Activated CD8-positive, alpha-beta memory T cell treated with anti-CD3 and anti-CD28 coated beads for 36 hours (primary cell): Measurements from ENCODE around the gene KCNQ1OT1. TPM values are rescaled to one million over a fixed set of nuclear protein-coding genes. Genes with fewer than 3 reads are reported as not detected.

Experiments
- CTCF ChIA-PET: fragments of 350-600 bp; sonication (Branson Sonifier 250); formaldehyde crosslinking; loops from one replicate; lab custom pipeline; 2021; ENCODE audit warnings: antibody characterized with exemption; lab: Charles Lee
- POLR2A ChIA-PET: fragments of 350-600 bp; sonication (Branson Sonifier 250); formaldehyde crosslinking; loops from one replicate; lab custom pipeline; 2021; ENCODE audit warnings: antibody characterized with exemption; lab: Charles Lee
- total RNA-seq, 2 experiments: library from RNA; stranded (reverse); gene quantifications; one replicate each; pipeline ENCODE4 v1.2.3, GENCODE V29; 2021

KCNQ1OT1 gene
- total RNA-seq, 2 experiments from 2014 or later, result 0.21 TPM

DNA sequence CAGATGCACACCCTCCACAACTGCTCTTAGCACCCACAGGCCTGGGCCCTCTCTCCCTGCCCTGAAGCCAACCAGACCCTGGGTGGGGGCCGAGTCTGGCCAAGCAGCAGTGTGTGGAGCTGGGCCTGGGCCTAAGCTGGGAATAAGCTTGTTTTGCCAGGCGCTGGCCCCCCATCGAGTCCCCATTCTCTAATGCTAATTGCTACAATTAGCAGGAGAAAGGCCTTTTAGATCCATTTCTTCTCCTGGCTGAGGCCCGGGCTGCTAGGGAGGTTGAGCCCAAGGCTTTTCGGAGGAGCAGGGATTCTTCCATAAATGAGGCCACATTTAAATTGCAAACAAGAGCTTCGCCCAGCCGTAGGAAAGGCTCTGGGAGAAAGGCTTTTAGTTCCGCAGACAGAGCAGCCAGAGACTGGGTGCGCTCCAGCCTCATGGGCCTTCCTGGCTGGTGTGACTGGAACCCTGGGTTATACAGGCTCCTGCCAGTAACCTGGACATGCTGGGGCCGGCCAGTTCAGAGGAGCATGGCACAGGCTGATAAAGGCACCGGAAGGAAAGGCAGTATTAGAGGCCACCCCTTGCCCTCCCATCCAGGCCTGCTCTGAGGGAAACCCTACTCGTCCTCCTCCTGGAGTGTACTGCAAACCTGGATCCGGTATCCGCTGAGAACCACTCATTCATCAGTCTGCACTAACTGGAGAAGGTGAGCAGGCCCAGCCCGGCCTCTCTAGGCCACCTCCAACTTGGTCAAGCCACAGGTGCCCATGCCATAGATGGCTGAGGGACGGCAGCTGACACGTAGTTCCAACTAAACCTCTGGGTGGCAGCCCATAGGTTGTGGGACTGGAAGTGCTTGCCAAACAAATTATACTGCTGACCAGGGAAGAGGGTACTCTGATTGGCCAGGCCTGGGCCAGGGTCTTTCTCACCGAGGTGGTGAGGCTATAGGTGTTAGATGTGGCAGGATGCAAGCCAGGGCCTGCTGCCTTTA, 6.2 kb downstream of the KCNQ1OT1 start:
- CTCF ChIA-PET, result interaction anchor here (1.2 kb wide), 1 partner anchor 162 kb away, joined by 3 read pairs; no protein-coding TSS in a partner anchor

DNA sequence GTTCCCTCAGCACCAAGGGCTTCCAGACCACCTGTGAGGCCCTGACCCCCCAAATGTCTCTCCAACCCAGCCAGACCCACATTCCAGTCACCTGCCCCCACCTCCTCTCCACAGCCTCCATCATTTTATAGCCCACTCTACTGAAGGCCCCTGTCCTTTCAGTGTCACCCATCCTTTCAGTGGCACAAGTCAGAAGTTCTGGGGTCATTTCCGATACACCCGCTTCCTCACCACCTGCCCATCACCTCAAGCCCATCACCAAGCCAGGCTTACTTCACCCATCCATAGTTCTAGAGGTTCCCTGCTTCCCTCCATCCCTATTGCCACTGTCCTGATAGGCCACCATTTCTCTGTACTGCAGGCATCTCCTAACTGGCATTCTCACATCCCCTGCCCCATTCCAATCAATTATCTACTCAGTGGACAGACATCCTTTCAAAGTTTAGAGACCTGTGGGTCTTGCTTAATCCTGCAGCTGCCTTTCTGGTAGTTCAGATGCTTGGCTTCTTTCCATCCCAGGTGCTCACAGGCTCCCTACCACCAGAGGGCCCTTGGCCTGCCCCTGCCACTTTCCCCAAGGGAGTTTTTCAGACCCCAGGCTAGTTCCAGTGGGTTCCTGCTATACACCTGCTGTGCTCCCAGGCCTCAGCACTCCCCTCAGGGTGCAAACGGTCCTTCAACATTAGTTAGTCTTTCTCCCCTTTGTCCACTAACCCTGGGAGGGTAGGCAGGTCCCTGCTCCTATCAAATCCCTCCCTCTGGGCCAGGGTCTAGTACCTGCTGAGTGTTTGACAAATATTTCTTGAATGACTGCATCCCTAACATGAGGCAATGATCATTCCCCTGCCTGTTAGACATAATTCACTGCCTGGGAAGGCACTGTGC, 7.6 kb downstream of the KCNQ1OT1 start:
- CTCF ChIA-PET, result no interaction called here
- POLR2A ChIA-PET, result no interaction called here

More for the DNA sequence above, 6.2 kb downstream of the KCNQ1OT1 start:
- POLR2A ChIA-PET, result no interaction called here

DNA sequence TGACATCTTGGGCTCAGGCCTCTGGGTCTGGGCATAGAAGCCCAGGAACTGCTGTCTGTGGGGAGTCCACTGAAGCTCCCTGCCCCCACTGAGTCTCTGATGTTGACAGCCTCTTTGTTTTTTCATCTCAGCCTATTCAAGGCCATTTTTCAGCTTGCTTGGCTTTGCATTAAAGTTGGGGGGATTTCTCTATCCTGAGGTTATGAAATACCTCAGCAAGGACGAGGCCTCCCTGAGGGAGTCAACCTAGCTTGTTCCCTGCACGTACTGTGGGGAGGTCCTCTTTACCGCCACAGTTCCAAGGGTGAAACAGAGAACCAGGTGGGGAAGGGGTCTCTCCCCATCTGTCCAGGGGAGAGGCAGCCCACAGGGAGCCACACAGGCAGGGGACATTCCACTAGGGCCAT, 8.4 kb downstream of the KCNQ1OT1 start:
- CTCF ChIA-PET, result interaction anchor here (0.8 kb wide), 1 partner anchor 158 kb away, joined by 3 read pairs; no protein-coding TSS in a partner anchor

DNA sequence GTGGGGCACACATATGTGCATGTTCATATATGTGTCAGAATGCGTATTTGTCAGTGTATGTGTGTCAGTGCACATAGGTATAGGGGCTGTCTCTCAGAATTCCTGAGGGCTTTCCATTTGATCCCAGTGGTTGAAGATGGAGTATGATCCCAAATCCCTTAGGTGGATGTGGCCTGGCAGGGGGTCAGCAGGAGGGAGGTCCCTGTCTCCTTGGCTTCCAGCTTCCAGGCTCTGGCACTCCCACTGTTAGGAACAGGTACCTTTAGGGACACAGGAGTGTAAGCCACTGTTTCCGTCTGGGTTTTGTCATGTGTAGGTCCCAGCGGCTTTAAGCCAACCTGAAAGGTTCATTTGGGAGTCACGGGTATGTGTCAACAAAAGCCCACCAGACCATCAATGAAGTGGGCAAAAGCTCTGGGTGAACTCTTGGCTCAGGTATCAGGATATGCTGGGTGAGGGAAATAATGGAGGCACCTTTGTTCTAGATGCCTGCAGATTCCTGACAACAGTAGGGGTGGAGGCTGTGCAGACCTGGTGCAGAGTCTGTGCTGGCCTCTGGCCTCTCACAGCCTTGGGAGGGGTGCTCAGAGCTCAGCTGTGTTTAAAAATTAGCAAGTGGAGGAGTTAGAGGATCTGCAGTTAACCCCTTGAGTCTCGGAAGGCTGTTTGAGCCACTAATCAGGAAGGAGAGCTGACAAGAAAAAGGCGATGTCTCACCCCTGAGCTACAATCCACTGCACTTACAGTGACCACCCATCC, 9.0 kb downstream of the KCNQ1OT1 start:
- ChIA-PET CTCF (interaction anchor here (0.8 kb wide), 1 partner anchor 158 kb away, joined by 3 read pairs; no protein-coding TSS in a partner anchor), POLR2A (no interaction called here)

More for the DNA sequence above, 8.4 kb downstream of the KCNQ1OT1 start:
- POLR2A ChIA-PET, result no interaction called here

DNA sequence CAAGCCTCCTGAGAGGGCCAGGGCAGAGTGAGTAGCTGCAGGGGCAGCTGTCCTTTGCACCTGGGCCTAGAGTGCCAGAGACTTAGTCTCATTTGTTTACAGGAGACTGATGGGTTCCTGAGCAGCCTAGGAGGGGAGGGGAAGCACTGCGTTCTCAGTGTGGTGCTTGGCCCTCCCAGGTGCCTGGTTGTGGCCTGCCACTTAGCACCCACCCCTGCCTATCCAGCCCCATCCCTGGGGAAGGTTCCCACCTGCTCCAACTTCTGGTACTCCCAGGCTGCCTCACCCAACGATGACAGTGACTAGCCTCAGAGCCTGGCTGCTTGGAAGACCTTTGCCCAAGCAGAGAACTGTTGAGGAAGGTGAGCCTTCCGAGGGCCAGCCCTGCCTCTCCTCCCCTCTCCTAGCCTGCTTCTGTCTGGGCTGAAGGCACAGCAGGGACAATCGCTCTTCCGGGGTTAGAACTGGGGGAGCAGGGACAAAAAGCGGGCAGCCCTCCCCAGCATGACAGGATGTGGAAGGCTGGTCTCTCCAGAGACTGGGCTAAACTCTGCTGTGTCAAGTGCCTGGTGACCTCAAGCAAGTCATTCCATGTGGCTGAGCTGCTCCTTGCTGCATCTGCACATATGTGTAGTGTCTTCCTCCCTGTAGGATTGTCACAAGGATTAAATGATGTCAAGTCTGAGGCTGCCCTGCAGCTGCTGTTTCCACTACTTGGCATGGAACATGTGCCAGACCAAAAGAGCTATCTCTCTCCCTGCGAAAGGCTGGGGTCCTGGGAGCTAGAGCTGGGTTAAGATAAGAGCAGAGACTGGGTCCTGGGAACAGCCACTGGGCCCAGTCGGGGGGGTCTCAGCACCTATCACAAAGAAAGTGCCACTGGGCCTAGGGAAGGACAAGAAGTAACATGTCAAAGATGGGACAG, 9.9 kb downstream of the KCNQ1OT1 start:
- ChIA-PET CTCF (no interaction called here), POLR2A (no interaction called here)

DNA sequence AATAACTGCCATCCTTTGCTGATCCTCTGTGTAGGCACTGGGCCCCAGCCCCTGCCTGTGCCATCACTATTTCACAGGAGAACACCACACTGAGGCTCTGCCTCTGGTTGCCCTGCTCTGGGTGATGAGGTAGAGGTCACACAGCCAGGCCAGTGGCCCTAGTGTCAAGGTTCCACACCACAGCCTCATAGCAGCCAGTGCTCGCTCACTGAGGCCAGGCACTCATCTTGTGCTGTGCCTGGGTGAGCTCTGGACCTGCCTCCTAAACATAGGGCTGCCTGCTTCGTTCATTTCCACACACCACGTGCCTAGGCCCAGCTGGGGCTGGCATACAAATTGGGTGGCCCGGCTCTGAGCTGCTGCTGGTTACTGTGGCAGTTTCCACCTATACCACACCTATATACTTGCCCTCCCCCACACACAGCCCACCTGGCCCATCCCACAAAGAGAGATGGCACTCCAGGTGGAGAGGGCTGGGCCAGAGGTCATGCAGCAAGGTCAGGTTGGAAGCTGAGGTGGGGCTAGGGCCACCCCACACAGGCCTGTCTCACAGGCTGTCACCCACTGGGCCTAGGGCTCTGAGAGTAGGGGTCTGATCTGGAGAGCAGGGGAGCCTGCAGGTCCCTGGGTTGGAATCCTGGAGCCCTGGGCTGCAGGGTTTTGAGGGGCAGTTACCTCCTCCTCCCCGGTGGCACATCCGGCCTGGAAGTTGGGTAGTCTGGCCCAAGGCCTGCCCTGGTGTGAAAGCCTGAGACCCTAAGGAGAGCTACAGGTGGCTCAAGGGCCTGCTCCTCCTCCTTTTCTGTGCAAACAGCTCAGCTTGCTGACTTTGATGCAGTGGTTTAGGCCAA, 11.2 kb downstream of the KCNQ1OT1 start:
- POLR2A ChIA-PET, result no interaction called here
- CTCF ChIA-PET, result interaction anchor here (1.2 kb wide), 1 partner anchor 203 kb away, joined by 3 read pairs; no protein-coding TSS in a partner anchor

DNA sequence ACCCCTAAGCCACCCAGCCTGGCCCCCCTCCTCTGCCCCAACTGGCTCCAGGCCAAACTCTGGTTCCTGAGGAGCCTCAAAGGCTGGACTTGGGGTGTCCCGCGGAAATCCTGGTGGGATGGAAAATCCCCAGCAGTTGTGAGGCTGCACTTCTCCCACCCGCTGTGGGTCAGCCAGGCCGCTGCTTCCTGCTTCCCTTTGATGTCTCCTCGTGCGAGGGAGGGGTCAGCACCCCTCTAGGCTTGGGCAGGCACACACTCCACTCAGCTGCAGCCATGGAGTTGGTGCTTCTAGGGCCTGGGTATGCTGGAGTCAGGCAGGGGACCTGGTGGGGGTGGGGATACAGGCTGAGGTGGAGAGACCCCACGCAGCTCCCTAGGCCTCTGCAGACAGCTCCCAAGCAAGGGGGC, 12.0 kb downstream of the KCNQ1OT1 start:
- CTCF ChIA-PET, result interaction anchor here (1.2 kb wide), 1 partner anchor 204 kb away, joined by 3 read pairs; no protein-coding TSS in a partner anchor
- POLR2A ChIA-PET, result no interaction called here

DNA sequence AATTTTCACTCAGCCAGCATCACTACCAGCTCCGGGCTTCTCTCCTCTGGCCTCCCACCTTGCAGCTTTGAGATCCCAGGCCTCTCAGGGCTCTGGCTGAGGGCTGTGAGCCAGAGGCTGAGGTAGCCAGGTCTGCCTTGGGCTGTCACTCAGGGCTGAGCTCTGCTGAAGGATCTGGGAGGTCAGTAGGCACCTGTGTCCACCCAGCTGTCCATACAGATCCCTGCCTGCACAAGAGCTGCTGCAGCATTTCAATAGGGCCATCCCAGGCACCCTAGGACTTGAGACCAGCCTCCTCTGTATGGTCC, 12.6 kb downstream of the KCNQ1OT1 start:
- ChIA-PET POLR2A (no interaction called here), CTCF (interaction anchor here (1.2 kb wide), 1 partner anchor 205 kb away, joined by 3 read pairs; no protein-coding TSS in a partner anchor)

DNA sequence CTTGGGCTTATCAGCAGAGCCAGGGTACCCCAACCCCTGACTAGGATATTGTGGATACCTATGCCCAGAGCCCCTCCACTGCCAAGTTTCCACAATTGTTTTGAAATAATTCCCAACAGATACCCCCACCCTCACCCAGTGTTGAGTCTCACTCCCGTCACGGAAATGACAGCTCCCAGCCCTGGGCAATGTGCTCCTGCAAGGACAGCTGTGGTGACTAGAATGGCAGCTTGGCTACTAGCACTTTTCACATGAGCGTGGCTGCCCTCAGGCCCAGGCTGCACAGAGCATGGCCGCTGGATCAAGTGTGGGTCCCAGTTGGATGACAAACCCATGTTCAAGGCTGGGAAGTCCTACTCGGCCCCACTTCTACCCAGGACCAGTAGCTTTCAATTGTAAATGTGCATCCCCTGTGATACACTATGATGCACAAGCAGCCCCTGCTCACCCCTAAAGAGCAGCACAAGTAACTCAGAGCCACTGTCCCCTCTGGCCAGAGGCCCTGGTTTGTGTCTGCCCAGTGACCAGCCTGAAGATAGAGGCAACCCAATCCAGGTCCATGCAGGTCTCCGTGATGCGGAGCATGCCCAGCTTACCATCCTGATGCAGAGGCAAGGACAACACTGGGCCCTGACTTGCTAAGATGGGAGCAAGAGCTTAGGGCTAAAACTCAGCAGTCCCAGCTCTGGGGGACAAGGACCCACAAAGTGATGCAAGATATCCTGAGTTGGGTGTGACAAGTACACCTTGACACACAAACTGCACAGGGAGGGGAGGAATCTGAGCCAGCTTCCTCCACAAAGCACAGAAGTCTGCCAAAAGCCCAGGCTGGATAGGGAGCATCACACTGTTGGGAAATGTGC, 13.2 kb downstream of the KCNQ1OT1 start:
- ChIA-PET POLR2A (interaction anchor here (0.5 kb wide), 1 partner anchor 372 kb away, joined by 4 read pairs; no protein-coding TSS in a partner anchor), CTCF (no interaction called here)

DNA sequence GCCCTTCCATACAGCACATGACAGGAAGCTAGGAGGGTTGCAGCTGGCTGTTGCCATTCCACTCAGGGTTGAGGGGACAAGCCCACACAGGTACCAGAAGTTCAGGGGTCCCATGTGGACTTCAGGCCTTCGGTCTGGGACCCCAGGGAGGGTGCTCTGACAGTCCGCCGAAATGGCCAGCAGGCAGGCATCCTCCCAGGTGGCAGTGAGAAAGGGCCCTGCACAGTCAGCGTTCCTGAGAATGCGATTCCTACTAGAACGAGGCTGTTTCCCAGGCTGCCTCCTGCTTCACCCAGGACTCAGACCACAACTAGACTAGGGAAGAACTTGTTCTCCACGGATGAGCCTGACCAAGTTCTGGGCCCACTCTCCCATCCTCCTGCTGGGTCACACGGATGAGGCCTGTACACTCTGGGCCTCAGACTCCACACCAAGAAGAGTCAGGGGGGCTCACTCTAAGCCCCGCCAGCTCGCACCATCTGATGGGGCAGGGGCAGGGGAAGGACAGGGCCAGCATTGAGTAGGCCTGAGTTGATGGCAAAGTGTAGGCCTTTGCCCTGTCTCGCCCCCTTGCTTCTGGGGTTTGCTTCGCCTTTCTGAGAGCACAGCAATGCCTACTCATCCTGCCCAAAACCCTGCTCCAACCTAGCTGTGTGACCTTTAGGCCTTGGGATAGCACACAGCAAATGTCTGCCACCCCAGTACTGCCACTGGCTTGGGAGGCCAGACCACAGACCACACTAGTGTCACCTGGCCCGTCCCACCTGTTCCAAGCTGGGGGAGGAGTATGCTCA, 14.0 kb downstream of the KCNQ1OT1 start:
- POLR2A ChIA-PET, result no interaction called here
- CTCF ChIA-PET, result no interaction called here

DNA sequence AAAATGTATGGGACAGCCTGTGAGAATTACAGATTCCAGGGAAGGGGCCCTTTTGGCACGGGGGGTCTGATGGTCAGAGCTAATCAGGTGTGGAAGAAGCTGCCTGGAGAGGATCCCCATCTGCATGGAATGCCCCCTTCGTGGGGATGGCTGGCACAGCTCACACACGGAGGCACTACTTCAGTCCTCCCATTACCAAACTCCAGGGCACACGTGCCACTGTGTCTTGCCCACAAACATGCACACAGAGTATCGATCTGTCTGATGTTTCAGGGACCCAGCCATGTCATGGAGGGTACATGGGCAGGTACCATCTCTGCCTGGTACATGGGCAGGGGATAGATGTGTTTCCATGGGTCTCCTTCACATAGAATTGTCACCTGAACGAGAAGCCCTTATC, 14.7 kb downstream of the KCNQ1OT1 start:
- CTCF ChIA-PET, result no interaction called here
- POLR2A ChIA-PET, result no interaction called here

DNA sequence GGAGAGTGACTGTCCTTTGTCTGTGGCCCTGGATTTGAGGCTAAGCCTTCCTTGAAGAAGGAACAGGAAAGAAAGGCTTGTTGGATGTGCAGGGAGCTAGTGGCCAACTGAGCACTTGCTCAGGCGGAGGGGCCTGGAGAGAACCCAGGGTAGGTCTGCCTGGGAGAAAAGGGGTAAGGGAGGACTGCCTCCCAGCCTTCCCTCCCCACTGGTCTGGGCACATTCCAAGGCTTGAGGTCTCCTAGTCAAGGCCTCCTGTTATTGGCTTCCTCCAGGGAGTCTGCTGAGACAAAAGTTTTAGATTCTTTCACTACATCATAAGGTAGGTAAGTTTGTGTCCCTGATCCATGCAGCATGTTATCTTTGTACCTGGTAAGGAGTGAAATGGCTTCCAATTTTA, 15.2 kb downstream of the KCNQ1OT1 start:
- CTCF ChIA-PET, result no interaction called here
- POLR2A ChIA-PET, result no interaction called here

DNA sequence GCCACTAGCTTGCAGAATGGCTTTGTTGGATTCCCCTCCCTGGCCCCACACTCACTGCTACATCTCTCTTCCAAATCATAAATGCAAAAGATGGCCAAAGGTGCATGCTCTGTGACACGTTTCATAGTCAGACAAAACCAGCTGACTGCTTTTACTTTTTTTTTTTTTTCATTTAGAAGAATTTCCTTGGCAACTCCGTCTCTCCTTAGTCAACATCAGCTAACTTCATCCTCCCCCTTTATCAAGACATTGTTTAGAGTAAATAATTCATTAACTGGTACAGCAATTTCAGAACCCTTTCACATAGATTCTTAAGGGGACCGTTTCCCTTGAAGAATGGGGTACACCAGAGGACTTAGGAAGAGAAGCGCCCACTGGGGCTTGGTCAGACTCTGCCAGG, 16.0 kb downstream of the KCNQ1OT1 start:
- POLR2A ChIA-PET, result no interaction called here
- CTCF ChIA-PET, result no interaction called here

DNA sequence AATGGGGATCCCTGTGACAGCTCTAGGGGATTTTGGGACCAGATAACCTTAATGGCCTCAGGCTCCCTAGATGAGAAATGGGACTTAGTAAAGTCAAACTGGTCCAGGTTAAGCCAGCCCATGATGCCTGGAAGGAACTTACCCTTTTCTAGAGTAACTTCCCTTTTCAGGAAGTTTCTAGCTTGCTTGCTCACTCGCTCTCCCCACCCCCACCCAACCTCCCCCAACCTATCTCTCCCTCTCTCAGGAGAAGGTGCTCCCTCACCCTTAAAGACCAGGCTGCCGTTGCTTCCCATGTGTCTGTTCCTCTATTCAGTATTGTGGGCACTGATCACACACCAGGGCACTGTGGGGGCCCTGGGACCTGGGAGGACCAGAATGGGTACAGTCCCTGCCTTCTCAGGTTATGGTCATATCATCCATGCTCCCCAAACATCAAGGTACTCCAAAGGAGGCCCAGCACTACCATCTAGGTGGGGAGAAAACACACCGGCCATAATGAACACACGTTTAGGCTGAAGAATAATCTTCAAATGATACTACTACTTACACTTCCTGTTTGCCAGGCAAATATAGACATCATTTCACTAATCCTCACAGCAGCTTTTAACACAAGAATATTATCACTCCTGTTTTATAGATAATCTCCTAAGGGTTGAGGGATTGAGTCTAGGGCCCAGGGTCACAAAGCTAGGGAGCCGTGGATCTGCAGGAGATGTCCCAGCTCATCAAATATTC, 18.2 kb downstream of the KCNQ1OT1 start:
- POLR2A ChIA-PET, result no interaction called here
- CTCF ChIA-PET, result no interaction called here
